Endothelial cell of umbilical vein (primary cell): Measurements from ENCODE around the gene CMTM3. TPM values are rescaled to one million over a fixed set of nuclear protein-coding genes. Genes with fewer than 3 reads are reported as not detected.

Experiments used
- BruUV-seq: library from RNA; stranded (reverse); fragments of 400-500 nt; replicated peaks from 2 replicates; lab custom pipeline; 2021; lab: Mats Ljungman, UMichigan
- CTCF ChIA-PET: fragments of 300-600, 350-600 bp; sonication (Branson Sonifier 250); formaldehyde crosslinking; loops from one replicate; lab custom pipeline; 2021; ENCODE audit warnings: antibody characterized with exemption, inconsistent platforms; lab: Charles Lee
- POLR2A ChIA-PET: fragments of 300-600, 350-600 bp; sonication (Branson Sonifier 250); formaldehyde crosslinking; loops from one replicate; lab custom pipeline; 2021; ENCODE audit warnings: antibody characterized with exemption, inconsistent platforms; lab: Charles Lee
- DNase-seq: peaks from one replicate; pipeline ENCODE4 v3.0.0-alpha.2; 2011; ENCODE audit warnings: low read depth, low spot score
- FAIRE-seq: peaks from 2 replicates; lab custom pipeline; 2011; peaks lifted over from hg19 to GRCh38; lab: Jason Lieb, UNC
- H2AFZ ChIP-seq: 2 replicates; pipeline ENCODE4 v1.6.0; 2012; ENCODE audit warnings: low read depth, low read length, control low read depth, inconsistent platforms
- H3K27ac ChIP-seq: 2 replicates; pipeline ENCODE4 v1.5.1; 2011; ENCODE audit warnings: low read depth, mild to moderate bottlenecking, control low read depth, low read length, moderate library complexity; ENCODE audit not compliant: insufficient read depth
- H3K27me3 ChIP-seq, 2 experiments: 2 replicates each; pipeline versions ENCODE4 v1.6.0 to v1.6.1; 2011; ENCODE audit warnings: low read length in 2 of 2, mixed read lengths in 1 of 2; ENCODE audit not compliant: control insufficient read depth in 2 of 2, insufficient read depth in 2 of 2
- H3K36me3 ChIP-seq, 2 experiments: 2 replicates in 1 of 2; 3 replicates in 1 of 2; pipeline ENCODE4 v1.5.1; 2011; ENCODE audit warnings: low read length in 2 of 2, mild to moderate bottlenecking in 1 of 2, moderate library complexity in 1 of 2; ENCODE audit not compliant: control insufficient read depth in 2 of 2, insufficient read depth in 2 of 2; ENCODE audit errors: extremely low read depth in 1 of 2
- H3K4me1 ChIP-seq: 3 replicates; pipeline ENCODE4 v1.5.1; 2011; ENCODE audit warnings: mild to moderate bottlenecking, low read length; ENCODE audit not compliant: control insufficient read depth, insufficient read depth; ENCODE audit errors: extremely low read depth
- H3K4me2 ChIP-seq: 2 replicates; pipeline ENCODE4 v1.6.1; 2011; ENCODE audit warnings: low read length, control low read depth, mixed read lengths; ENCODE audit not compliant: insufficient read depth
- H3K4me3 ChIP-seq, 3 experiments: fragments of 200-600 bp in 1 of 3; sonication (generic), shearing (Covaris generic) in 1 of 3; replicated peaks in 1 of 3; 2 replicates each; pipeline ENCODE4 v1.5.1; 2011 to 2016; ENCODE audit warnings: control low read depth in 3 of 3, low read length in 3 of 3, mild to moderate bottlenecking in 2 of 3, inconsistent platforms in 1 of 3, low read depth in 1 of 3, moderate library complexity in 1 of 3; ENCODE audit not compliant: insufficient read depth in 1 of 3
- H3K79me2 ChIP-seq: 2 replicates; pipeline ENCODE4 v1.6.0; 2012; ENCODE audit warnings: low read length, inconsistent platforms; ENCODE audit not compliant: control insufficient read depth, insufficient read depth
- H3K9ac ChIP-seq: replicated peaks from 2 replicates; pipeline ENCODE3; 2011; ENCODE audit warnings: low read length, control low read depth; ENCODE audit not compliant: insufficient read depth; ENCODE audit errors: extremely low read depth
- H3K9me1 ChIP-seq: replicated peaks from 3 replicates; pipeline ENCODE4 v1.6.0; 2011; ENCODE audit warnings: mild to moderate bottlenecking, low read length; ENCODE audit not compliant: control insufficient read depth, insufficient read depth; ENCODE audit errors: extremely low read depth
- H3K9me3 ChIP-seq: replicated peaks from 2 replicates; pipeline ENCODE4 v1.5.1; 2012; ENCODE audit warnings: low read length, inconsistent platforms; ENCODE audit not compliant: control insufficient read depth, insufficient read depth
- H4K20me1 ChIP-seq: replicated peaks from 2 replicates; pipeline ENCODE3; 2011; ENCODE audit warnings: mild to moderate bottlenecking, low read length; ENCODE audit not compliant: control insufficient read depth, insufficient read depth; ENCODE audit errors: extremely low read depth
- FOS ChIP-seq: IDR thresholded peaks from 2 replicates; pipeline ENCODE4 v1.6.1; 2011; ENCODE audit warnings: mild to moderate bottlenecking, low read length, moderate library complexity, borderline replicate concordance; ENCODE audit not compliant: insufficient read depth
- GATA2 ChIP-seq: IDR thresholded peaks from 2 replicates; pipeline ENCODE4 v1.7.0; 2011; ENCODE audit warnings: low read depth, mild to moderate bottlenecking, moderate library complexity, mixed read lengths, low read length; ENCODE audit not compliant: insufficient read length, insufficient read depth
- JUN ChIP-seq: IDR thresholded peaks from 2 replicates; pipeline ENCODE4 v1.6.1; 2011; ENCODE audit warnings: borderline replicate concordance, low read depth; ENCODE audit not compliant: insufficient read length, insufficient read depth
- POLR2A ChIP-seq: IDR thresholded peaks from 2 replicates; pipeline ENCODE4 v1.6.1; 2012; ENCODE audit warnings: low read depth, mild to moderate bottlenecking, control low read depth, low read length
- POLR2AphosphoS5 ChIP-seq: IDR thresholded peaks from 2 replicates; pipeline ENCODE4 v1.6.1; 2012; ENCODE audit warnings: low read depth, mild to moderate bottlenecking, control low read depth, low read length, moderate library complexity; ENCODE audit not compliant: insufficient read depth
- dilution Hi-C: fragments of 300-500 bp; cut with MboI; formaldehyde crosslinking; loops from one replicate; pipeline ENCODE4 v1.15.0; 2019; ENCODE audit warnings: low sequenced_read_pairs; ENCODE audit not compliant: extremely low pct_ligation_motif_present
- intact Hi-C: fragments of 100-400 bp; cut with micrococcal nuclease; formaldehyde crosslinking; loops from one replicate; pipeline ENCODE4 v1.10.0; 2022
- polyA plus RNA-seq, 4 experiments: library from polyadenylated mRNA; depleted of rRNA in 3 of 4; stranded (reverse) in 3 of 4; unstranded in 1 of 4; fragments of >200 nt; gene quantifications; 2 replicates each; pipeline versions ENCODE4 v1.2.1 to v1.2.3, GENCODE V29; 2011 to 2012; ENCODE audit warnings: missing spikeins in 1 of 4
- total RNA-seq: library from RNA; stranded (reverse); gene quantifications from 2 replicates; pipeline ENCODE4 v1.2.3, GENCODE V29; 2021
- TF ChIP-seq, protein P1 (sequence below): IDR thresholded peaks from 2 replicates; pipeline ENCODE4 v1.6.1; 2011; ENCODE audit not compliant: insufficient read depth, insufficient read length
- TF ChIP-seq, protein P2 (sequence below), 2 donors: IDR thresholded peaks; 1 replicate in 1 of 2; 2 replicates in 1 of 2; pipeline ENCODE4 v1.5.1; 2011; ENCODE audit warnings: low read length in 2 of 2, mild to moderate bottlenecking in 2 of 2, moderate library complexity in 2 of 2, control low read depth in 1 of 2, inconsistent platforms in 1 of 2, low read depth in 1 of 2; ENCODE audit not compliant: insufficient read depth in 1 of 2; ENCODE audit errors: extremely low read depth in 1 of 2

The CMTM3 gene
- total and polyA plus RNA-seq, 2 donors (not counting 3 experiments of a cell fraction or from before 2014, with no cell fraction given), result 83.6 to 86.2 TPM

DNA sequence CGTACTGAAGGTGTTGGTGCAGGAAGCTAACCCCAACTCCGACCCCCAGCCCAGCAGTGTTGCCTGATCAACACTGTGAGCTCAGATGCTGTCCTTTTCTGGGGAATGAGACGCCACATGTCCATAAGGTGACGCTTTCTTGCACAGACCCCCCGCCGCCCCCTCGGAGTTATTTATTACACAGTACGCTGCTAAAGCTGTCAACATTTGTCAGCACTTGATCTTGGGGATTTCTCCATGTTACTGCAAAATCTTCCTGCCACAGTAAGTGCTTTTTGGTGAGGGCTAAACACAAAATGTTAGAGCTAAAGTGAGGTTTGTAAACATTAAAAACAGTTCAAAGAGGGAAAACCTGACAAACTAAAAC, 15.9 kb downstream of the CMTM3 start:
- BruUV-seq, result no TSS peak
- TF ChIP-seq, protein P1, sequence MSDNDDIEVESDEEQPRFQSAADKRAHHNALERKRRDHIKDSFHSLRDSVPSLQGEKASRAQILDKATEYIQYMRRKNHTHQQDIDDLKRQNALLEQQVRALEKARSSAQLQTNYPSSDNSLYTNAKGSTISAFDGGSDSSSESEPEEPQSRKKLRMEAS, result no peak
- TF ChIP-seq POLR2AphosphoS5, result no peak
- no peak for TF ChIP-seq FOS
- TF ChIP-seq JUN, result no peak
- TF ChIP-seq, protein P2, sequence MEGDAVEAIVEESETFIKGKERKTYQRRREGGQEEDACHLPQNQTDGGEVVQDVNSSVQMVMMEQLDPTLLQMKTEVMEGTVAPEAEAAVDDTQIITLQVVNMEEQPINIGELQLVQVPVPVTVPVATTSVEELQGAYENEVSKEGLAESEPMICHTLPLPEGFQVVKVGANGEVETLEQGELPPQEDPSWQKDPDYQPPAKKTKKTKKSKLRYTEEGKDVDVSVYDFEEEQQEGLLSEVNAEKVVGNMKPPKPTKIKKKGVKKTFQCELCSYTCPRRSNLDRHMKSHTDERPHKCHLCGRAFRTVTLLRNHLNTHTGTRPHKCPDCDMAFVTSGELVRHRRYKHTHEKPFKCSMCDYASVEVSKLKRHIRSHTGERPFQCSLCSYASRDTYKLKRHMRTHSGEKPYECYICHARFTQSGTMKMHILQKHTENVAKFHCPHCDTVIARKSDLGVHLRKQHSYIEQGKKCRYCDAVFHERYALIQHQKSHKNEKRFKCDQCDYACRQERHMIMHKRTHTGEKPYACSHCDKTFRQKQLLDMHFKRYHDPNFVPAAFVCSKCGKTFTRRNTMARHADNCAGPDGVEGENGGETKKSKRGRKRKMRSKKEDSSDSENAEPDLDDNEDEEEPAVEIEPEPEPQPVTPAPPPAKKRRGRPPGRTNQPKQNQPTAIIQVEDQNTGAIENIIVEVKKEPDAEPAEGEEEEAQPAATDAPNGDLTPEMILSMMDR (IDR thresholded peaks at IDR 0.05; ENCODE audit: extremely low read depth in 1 of 2, insufficient read depth in 1 of 2, low read depth in 1 of 2, low read length in 2 of 2), result no peak
- no peak for TF ChIP-seq POLR2A
- TF ChIP-seq GATA2, result no peak
- POLR2A ChIA-PET, result no interaction called here
- intact Hi-C loops, result no loop called here
- Histone ChIP-seq H3K79me2 (no peaks in the 10 kb centered on the region), H4K20me1 (no peaks in the 10 kb centered on the region), H3K4me1 (peaks cover 20% of the 10 kb centered on the region), H2AFZ (no peak overlapping the region), H3K4me2 (no peak overlapping the region), H3K4me3 (no peak overlapping the region), H3K9ac (no peak overlapping the region), H3K27me3 (no peaks in the 10 kb centered on the region), H3K36me3 (no peaks in the 10 kb centered on the region), H3K27ac (no peak overlapping the region), H3K9me3 (no peaks in the 10 kb centered on the region), H3K9me1 (no peaks in the 10 kb centered on the region)
- CTCF ChIA-PET, result interaction anchor here (0.9 to 2.0 kb wide), 4 partner anchors 9 to 41 kb away, joined by 3 to 14 read pairs (median 4); no protein-coding TSS in a partner anchor
- dilution Hi-C loops, result no loop called here
- DNase-seq (no peak), FAIRE-seq (no peak)
